Hematopoietic multipotent progenitor cell treated with erythropoietin and hydrocortisone succinate and interleukin-3 and kit ligand, for 8 days (in vitro differentiated cells): Measurements from ENCODE around the gene LANCL2.

Source experiments
- DNase-seq: peaks from one replicate; pipeline ENCODE4 v3.0.0-alpha.2; 2015

Gene LANCL2

DNA sequence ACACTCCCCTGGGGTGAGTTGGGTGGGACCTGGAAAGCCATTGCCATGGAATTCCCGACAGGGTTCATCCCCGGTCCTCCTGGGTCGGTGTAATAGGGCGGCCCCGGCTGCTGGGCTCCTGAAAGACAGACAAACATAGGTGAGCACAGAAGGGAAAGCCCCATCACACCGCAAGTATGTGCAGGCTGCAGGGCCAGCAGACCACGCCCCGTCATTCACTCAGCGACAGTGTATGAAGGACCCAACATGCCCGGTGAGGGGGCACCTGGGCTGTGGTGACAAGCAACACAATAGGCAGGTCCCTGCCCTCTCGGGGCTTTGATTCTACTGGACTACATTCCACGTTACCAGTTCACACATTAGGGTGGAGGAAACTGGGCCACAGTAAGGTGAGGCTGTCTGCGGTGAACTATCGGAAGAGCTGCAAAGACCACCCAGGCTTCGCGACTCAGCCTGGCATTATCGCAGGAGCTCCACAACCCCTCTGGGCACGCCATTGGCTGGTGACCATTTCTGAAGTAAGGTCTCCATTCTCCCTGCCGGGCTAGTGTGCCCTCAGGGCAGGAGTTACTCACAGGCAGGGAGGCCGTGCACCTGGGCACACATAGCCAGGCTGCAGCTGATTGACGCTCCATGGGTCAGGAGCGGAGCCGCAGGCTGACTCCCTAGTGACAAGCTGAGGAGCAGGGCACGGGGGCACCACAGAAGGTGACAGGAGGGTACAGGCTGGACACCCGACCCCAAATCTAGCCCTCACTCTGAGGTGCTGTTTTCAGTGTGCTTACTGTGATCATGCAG is 108.0 kb downstream of the LANCL2 start:
- DNase-seq: no peak

DNA sequence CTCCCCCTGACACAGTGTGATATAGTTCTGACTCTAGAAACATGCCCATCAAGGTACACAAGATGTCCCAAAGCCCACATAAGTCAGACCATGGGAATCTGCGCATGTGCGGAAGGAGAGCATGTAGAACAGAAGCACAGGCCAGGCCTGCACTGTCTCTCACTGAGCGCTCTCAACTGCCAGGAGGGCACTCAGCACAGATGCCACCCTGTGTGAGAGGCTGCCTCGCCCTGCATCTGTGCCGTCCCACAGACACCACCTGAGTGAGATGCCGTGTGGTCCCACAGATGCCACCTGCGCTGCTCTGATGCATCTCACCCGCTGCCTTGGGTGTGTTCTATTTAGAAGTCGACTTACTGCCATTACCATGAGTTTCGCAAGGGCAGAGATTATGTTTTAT is 108.8 kb downstream of the LANCL2 start:
- no peak for DNase-seq

DNA sequence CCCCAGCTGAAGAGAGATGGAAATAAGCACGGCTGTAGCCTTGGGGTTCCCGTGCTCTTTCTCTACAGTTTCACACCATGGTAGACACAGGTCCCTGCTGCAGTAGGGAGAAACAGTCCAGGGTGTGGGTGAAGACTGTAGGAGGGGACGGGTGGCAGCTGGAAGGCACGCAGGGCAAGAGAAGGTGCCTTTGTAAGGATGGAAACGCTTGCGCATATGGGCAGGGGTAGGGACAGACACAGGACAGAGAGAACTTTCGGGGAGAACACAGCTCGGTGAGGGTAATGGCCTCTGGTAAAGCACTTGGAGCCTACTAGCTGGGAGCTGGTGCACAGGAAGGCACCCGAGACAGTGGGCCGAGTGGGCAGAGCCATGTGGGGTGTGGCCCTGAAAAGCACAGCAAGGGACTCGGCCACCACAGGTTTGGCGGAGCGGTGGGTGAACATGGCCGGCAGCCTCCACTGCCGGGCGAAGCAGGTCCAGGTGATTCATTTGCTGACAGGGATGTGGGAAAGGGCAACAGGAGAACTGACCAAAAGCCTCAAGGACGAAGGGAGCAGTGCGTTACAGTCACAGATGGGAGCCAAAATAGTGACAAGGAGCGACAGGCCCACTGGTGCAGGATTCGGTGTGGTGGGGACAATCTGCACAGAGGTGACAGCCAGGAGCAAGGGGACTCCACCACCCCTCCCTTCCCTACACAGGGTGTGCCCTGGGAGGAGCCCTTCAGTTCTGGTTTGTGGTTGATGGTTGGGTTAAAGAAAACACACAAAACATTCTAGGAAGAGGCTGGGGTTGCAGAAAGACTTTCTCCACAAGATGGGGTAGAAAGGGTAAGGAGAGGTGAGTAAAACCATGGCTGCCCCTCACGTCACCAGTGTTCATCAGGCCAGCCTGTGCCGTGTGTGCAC is 110.1 kb downstream of the LANCL2 start:
- peak; percentile 7 for DNase-seq

DNA sequence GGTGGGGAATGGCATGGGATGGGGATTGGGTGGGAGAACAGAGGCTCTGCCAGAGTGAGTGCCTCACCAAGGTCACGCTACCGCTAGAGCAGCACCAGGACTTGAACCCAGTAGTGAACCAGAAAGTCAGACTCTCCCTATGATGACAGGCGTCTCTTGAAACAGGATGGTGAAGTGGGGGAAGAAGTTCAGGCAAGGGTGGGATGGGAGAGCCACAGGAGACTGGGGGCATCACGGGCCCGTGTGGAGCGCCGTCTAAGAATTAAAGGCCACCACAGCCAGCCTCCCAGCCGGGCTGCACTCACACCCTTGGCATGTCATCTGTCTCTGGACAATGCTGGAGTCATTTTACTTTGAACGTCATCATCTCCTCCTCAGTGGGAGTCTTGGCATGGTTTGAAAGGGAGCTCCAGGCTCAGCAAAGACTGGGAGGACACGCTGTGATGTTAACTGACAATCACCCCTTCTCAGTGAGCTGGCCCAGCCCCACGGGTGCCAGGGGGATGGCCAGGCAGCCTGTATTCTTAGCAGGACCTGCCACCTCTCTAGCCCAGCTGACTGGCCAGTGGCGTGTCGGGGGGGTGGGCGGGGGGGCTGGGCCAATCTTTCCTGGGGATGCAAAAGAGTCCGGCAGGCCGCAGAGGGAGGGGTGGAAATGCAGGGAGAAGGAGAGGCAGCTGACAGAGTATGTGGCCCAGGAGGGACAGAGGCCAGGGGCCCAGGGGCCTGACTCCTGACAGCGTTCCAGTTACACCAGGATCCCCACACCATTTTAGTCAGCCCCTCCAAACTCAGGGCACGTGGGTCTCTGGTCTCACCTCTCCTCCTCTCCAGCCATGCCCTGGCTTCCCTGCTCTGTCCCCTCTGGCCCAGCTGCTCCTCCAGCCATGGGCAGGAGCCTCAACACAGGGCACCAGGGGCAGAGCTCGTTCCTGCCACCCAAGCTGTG is 111.0 kb downstream of the LANCL2 start:
- DNase-seq: no peak

DNA sequence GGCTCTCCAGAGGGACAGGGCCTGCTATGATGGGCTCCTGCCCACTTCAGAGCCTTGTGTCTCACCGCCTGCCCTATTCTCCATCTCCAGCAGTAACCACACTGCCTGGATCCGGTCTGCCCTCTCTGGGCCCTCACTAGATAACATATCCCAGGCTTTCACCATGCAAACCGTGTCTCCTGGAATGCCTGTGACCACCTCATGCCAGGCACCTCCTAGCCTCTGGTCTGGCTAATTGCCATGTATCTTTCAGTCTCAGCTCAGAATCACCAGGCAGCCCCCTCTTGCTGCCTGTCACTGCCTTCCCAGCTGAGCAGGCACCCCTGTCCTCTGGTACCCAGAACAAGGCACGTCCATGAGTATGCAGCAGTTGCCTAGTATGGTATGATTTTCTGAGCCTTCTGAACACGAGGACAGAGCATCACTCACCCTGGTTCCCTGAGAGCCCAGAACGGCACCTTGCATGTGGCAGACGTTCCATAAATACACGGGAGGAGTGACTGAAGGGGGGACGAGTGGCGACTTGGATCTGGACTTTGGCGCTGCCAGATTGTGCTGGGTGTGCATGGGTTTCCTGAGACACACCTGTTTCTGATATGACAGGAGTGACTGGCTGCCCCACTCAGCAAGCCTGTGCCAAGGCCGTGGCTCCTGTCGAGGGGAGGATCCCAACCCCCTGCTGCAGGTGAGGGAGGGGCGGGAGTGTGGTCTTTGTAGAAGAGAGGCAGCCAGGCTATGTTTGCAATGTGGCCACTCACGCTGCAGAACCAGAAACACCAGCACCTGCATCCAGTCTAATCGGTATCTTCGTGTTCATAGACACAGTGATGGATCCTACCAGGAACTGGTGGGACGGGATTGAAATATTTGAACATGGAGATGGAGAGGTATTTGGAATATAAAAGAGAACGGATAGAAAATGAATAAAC is 112.0 kb downstream of the LANCL2 start:
- DNase-seq: no peak

DNA sequence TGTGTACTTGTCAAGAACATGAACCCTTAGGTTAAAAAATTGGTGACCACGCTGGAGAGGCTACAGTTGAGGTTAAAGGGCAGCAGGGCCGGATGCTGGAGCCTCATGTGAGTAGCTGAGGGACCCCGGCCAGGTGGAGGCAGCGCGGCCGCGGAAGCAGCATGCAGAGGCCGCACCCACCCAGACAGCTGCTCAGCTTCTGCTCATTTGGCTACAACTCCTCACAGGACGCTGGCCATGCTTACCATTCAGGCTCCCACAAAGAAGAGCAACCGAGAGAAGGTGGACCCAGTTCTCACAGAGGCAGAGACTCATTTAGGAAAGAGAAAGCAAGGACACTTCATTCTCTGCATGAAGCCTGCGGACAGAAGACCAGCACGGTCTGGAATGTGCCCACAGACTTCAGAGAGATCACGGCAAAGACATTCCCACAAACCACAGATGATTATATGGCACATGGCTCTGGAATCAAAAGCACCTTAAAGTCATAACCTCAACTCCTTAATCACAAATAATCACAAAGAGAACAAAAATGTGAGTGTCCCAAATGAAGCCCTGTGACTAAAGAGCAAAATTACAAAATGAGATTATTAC is 112.7 kb downstream of the LANCL2 start:
- DNase-seq: no peak

DNA sequence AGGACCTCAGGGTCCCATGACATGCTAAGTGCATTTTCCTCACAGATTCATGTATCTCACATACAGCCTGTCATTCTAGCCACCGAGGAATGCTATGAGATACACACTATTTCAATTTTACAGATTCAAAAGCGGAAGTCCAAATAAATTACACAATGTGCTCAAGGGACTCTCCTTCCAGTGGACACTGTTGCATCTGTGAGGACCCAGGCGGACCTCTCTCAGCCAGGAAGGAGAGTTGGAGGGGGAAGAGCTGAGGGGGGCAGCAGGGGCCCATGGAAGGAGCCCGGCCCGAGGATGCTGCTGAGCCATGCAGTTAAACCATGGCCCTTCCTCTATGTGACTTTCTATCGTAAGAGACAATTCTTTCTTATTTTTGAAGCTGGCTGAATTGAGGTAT is 113.6 kb downstream of the LANCL2 start:
- DNase-seq: no peak

DNA sequence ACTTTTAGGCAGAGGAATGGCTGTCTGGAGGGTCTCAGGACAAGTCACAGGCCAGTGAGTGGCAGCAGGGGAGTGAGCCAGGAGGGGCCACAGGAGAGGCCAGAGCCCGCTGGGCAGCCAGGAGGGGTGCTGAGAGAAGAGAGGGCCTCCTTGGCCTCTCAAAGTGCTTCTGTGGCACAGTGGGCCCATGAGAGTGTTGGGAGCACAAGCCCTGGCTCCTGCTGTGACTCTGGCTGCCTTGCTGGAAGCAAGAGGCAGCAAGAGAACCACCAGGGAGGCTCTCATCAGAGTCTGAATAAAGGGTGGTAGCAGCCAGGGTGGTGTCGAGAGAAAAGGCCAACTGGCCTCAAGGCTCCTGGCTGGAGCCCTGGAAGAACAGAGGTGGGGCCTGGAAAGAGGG is 116.0 kb downstream of the LANCL2 start:
- no peak for DNase-seq

DNA sequence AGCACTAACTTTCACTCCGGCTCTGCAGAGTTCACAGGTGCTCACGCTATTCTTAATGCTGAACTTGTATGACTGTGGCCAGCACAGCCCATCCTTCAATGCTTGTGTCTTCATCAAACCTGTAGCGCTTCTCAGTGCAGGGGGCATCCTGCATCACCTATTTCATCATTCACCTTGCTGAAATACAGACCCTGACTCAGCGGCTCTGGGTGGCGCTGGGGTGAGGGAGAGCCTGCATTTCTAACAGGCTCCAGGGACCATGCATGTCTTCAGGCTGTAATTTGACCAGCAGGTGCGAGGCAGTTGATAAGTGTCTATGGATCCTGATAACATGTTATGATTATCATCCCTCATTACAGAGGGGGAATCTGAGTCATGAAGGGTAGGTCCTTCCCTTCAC is 117.9 kb downstream of the LANCL2 start:
- DNase-seq: no peak
